ENCODE results near the gene CSF3R.

- TF ChIP-seq EZH2 (IDR thresholded peaks at IDR 0.05; ENCODE audit: insufficient read depth, poor library complexity, severe bottlenecking): no peak
- TF ChIP-seq EZH2phosphoT487 (IDR thresholded peaks at IDR 0.05; ENCODE audit: insufficient read depth, low read depth): no peak
These were observed 42.7 kb downstream of the CSF3R start for GRCh38 chr1:36440044-36440443.
